SK-N-SH treated with all-trans-retinoic acid at 6 μM for 48 hours (cell line): Measurements from ENCODE around the gene GNAT2.
A peak's percentile ranks its signal among the peaks of the same experiment; 100 is the strongest.

Experiments
- ATAC-seq: fragments of 200-7000 bp; cut with Tn5 transposase; 3 replicates; pipeline ENCODE4 v1.9.1; 2020; ENCODE audit warnings: mild to moderate bottlenecking, moderate library complexity
- BACH2 ChIP-seq: fragments of 250-450 bp; sonication (Bioruptor Pico); IDR thresholded peaks from 2 replicates; pipeline ENCODE4 v1.9.0; 2021; ENCODE audit warnings: mild to moderate bottlenecking, borderline replicate concordance
- CREB5 ChIP-seq: fragments of 250-450 bp; sonication (Bioruptor Pico); IDR thresholded peaks from 2 replicates; pipeline ENCODE4 v1.5.1; 2020; ENCODE audit warnings: low read depth, mild to moderate bottlenecking, moderate library complexity
- CSDC2 ChIP-seq: fragments of 250-450 bp; sonication (Bioruptor Pico); IDR thresholded peaks from 2 replicates; pipeline ENCODE4 v1.5.0; 2020; ENCODE audit warnings: mild to moderate bottlenecking, moderate library complexity
- CSRNP3 ChIP-seq: fragments of 250-450 bp; sonication (Bioruptor Pico); IDR thresholded peaks from 2 replicates; pipeline ENCODE4 v1.5.1; 2021; ENCODE audit warnings: mild to moderate bottlenecking, moderate library complexity
- ESRRG ChIP-seq: fragments of 250-450 bp; sonication (Bioruptor Pico); IDR thresholded peaks from 2 replicates; pipeline ENCODE4 v1.6.1; 2021; ENCODE audit warnings: mild to moderate bottlenecking
- GLIS3 ChIP-seq: fragments of 250-450 bp; sonication (Bioruptor Pico); IDR thresholded peaks from 2 replicates; pipeline ENCODE4 v1.5.0; 2020; ENCODE audit warnings: mild to moderate bottlenecking, moderate library complexity
- ISL1 ChIP-seq: fragments of 250-450 bp; sonication (Bioruptor Pico); IDR thresholded peaks from 2 replicates; pipeline ENCODE4 v2.1.2; 2022; ENCODE audit warnings: mild to moderate bottlenecking, moderate library complexity
- OSR1 ChIP-seq: fragments of 250-450 bp; sonication (Bioruptor Pico); IDR thresholded peaks from 2 replicates; pipeline ENCODE4 v1.8.0; 2022; ENCODE audit warnings: moderate library complexity, mild to moderate bottlenecking, inconsistent platforms
- POU6F1 ChIP-seq: fragments of 250-450 bp; sonication (Bioruptor Pico); IDR thresholded peaks from 2 replicates; pipeline ENCODE4 v1.8.0; 2021; ENCODE audit warnings: low read depth, mild to moderate bottlenecking, moderate library complexity, borderline replicate concordance
- RARB ChIP-seq: fragments of 250-450 bp; sonication (Bioruptor Pico); IDR thresholded peaks from 2 replicates; pipeline ENCODE4 v1.8.0; 2021; ENCODE audit warnings: mild to moderate bottlenecking, moderate library complexity
- SNAI2 ChIP-seq: fragments of 250-450 bp; sonication (Bioruptor Pico); IDR thresholded peaks from 2 replicates; pipeline ENCODE4 v1.5.0; 2020; ENCODE audit warnings: mild to moderate bottlenecking, moderate library complexity
- TOX ChIP-seq: fragments of 250-450 bp; sonication (Bioruptor Pico); IDR thresholded peaks from 2 replicates; pipeline ENCODE4 v1.8.0; 2021; ENCODE audit warnings: mild to moderate bottlenecking, moderate library complexity, borderline replicate concordance
- ZC3H10 ChIP-seq: fragments of 250-450 bp; sonication (Bioruptor Pico); IDR thresholded peaks from 2 replicates; pipeline ENCODE4 v1.5.1; 2021; ENCODE audit warnings: mild to moderate bottlenecking, moderate library complexity
- ZFP3 ChIP-seq: fragments of 250-450 bp; sonication (Bioruptor Pico); IDR thresholded peaks from 2 replicates; pipeline ENCODE4 v1.5.0; 2020; ENCODE audit warnings: mild to moderate bottlenecking, moderate library complexity
- ZNF565 ChIP-seq: fragments of 450-650 bp; formaldehyde crosslinking; conservative IDR thresholded peaks from 2 replicates; pipeline ENCODE4 v1.5.0; 2020; ENCODE audit warnings: low read depth, mild to moderate bottlenecking, moderate library complexity
- ZNF70 ChIP-seq: fragments of 450-650 bp; formaldehyde crosslinking; IDR thresholded peaks from 2 replicates; pipeline ENCODE4 v1.5.0; 2020; ENCODE audit warnings: mild to moderate bottlenecking, moderate library complexity
- ZNF8 ChIP-seq: fragments of 450-650 bp; formaldehyde crosslinking; IDR thresholded peaks from 2 replicates; pipeline ENCODE4 v1.5.0; 2020; ENCODE audit warnings: mild to moderate bottlenecking, moderate library complexity
- TF ChIP-seq, protein P1 (sequence below): fragments of 250-450 bp; sonication (Bioruptor Pico); IDR thresholded peaks from 2 replicates; pipeline ENCODE4 v1.8.0; 2020; ENCODE audit warnings: mild to moderate bottlenecking, moderate library complexity, borderline replicate concordance

GNAT2 gene

DNA sequence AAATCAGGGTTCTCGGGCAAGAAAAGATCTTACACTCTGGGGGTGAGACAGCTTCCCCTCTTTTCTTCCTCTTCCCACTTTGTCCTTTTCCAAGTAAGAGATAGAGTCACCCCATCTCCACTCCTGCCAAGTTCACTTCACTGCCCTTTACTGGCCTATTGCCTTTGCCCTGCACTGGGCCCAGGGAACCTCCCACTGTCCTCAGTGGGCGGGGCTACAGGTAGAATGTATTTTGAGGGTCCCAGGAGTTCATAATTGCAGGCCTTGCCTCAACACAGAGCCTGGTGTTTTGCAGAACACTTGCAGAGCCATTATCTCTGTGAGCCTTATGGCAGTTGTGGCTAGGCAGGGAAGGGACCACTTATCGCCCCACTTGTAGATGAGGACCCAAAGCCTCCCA lies 3.5 kb upstream of the GNAT2 start (continued):
- no peak for TF ChIP-seq ZNF565
- TF ChIP-seq ZFP3 (CRISPR knock-in tag): no peak
- TF ChIP-seq ZNF8: no peak
- TF ChIP-seq GLIS3 (CRISPR knock-in tag): no peak
- TF ChIP-seq BACH2: no peak
- no peak for TF ChIP-seq ESRRG (CRISPR knock-in tag)
- no peak for TF ChIP-seq CREB5 (CRISPR knock-in tag)
- no peak for TF ChIP-seq RARB
- TF ChIP-seq, protein P1, sequence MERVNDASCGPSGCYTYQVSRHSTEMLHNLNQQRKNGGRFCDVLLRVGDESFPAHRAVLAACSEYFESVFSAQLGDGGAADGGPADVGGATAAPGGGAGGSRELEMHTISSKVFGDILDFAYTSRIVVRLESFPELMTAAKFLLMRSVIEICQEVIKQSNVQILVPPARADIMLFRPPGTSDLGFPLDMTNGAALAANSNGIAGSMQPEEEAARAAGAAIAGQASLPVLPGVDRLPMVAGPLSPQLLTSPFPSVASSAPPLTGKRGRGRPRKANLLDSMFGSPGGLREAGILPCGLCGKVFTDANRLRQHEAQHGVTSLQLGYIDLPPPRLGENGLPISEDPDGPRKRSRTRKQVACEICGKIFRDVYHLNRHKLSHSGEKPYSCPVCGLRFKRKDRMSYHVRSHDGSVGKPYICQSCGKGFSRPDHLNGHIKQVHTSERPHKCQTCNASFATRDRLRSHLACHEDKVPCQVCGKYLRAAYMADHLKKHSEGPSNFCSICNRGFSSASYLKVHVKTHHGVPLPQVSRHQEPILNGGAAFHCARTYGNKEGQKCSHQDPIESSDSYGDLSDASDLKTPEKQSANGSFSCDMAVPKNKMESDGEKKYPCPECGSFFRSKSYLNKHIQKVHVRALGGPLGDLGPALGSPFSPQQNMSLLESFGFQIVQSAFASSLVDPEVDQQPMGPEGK: no peak

DNA sequence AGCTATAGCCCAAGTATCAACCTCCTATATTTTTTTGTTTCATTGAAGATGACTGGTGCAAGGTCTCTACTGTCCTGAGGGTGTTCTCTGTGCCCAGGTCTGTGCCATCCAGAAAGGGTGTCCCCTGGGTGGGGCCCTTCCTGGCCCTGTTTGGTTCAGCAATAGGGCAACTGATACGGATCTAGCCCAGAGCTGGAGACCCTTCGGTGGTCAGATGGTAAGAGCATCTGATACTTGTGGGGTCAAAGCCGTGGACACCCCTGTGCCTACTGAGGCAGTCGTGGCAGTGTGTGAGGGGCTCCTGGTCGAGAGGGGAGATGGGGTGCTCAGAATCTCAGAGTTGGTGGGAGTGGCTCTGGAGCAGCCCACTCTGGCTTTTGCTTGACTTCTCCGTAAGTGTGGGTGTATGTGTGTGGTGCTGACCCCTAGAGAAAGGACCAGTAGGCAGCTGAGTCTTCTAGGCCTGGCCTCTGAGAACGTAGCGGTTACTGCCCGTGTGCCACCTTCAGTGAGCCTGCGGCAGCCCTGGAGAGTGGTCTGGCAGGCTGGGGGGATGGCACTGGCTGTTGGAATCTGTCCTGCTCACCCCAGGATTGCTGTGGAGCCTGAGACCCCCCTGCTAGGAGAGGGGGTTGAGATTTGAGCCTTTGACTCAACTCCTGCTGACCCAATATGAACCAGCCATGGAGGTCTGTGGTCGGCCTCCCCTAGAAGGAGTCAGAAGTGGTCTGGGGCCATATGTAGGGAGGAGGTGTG lies 2.9 kb upstream of the GNAT2 start:
- ATAC-seq: no peak

DNA sequence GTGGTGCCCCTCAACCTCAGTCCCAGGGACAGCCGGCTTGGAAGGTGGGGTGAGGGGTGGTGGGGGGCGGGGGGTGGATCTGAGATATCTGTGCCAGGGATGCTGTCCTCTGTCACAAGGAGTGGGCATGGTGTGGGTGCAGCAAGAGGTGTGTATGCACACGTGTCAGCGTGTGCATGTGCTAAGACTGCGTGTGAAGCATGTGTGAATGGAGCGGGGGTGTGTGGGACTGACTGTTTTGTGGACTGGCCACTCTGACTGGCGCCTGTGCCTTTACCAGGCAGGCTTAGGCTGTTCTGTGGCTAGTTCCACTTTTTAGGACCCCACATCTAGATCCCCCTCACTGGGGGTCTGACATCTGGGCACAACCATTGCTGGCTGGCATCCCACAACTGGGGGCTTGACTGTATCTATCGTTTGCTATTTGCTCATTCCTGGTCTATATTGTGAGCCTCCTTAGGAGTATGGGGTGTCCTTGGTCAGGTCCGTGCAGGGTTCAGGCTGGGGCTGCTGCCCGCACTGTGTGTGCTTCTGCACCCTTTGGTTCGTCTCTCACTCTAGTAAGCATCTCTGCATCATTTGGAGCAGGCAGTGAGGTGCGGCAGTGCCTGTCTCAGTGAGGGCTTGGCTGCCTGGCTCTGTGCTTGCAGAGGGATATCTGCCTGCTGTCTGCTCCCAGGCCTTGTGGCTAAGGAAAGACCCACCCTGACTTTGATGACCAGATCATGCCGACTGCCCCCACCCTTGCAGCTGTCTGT lies 2.1 kb upstream of the GNAT2 start:
- no peak for ATAC-seq

More for the DNA sequence above, 2.9 kb upstream of the GNAT2 start:
- TF ChIP-seq CSRNP3 (CRISPR knock-in tag) (no peak), SNAI2 (no peak), CSDC2 (CRISPR knock-in tag) (no peak)

DNA sequence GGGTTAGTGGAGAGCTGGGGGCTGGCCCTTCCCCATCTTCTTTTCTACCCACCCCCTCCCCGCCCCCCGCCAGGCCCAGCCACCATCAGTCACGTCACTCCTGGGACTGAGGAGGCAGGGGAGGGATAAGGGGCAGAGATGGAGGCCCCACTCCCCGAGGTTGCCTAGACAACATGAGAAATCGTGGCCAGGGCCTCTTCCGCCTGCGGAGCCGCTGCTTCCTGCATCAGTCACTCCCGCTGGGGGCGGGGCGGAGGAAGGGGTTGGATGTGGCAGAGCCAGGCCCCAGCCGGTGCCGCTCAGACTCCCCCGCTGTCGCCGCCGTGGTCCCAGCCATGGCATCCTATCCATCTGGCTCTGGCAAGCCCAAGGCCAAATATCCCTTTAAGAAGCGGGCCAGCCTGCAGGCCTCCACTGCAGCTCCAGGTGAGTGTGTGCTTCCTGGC lies 1.4 kb upstream of the GNAT2 start:
- ATAC-seq: peak; percentile 90
- TF ChIP-seq RARB (no peak), POU6F1 (no peak)
- TF ChIP-seq, protein P1: no peak

More for the DNA sequence above, 2.1 kb upstream of the GNAT2 start:
- TF ChIP-seq ZNF8 (no peak), POU6F1 (no peak), ISL1 (CRISPR knock-in tag) (no peak), ZC3H10 (CRISPR knock-in tag) (no peak), ZNF70 (no peak), SNAI2 (no peak), OSR1 (CRISPR knock-in tag) (no peak), ZFP3 (CRISPR knock-in tag) (no peak), TOX (CRISPR knock-in tag) (no peak), RARB (no peak), ZNF565 (no peak), CSDC2 (CRISPR knock-in tag) (no peak)
- TF ChIP-seq, all 23 proteins: peak for 0
